Measurements from ENCODE around the gene NKAIN1. TPM values are rescaled to one million over a fixed set of nuclear protein-coding genes. Genes with fewer than 3 reads are reported as not detected.

NKAIN1 gene
- total and polyA plus RNA-seq, 2 of the 13 experiments (the other 11 are each of a cell fraction or from before 2014, with no cell fraction given) = 0.29 to 0.40 TPM

DNA sequence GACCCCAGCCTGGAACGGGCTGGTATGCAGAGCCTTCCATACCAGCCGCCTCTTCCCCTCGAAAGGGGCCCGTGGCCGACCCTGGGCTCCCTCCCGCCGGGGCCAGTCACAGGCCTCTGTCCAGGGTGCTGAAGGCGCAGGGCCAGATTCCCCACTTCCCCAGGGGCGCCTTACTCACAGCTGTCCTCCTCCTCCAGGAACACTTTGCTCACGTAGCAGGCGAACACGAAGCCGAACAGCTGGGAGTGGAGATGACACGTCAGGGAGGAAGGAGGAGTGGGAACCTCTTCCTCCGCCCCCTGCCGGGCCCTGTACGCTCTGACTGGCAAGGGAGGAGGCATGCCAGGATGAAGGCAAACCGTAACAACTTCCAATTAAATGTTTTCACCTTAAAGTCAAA, 57.3 kb downstream of the NKAIN1 start (continued):
- TF ChIP-seq ATF7 (IDR thresholded peaks at IDR 0.05) (no peak), ATF7 (CRISPR knock-in tag; IDR thresholded peaks at IDR 0.05) (no peak), ERF (CRISPR knock-in tag; IDR thresholded peaks at IDR 0.05) (peak; percentile 94), TCF7 (IDR thresholded peaks at IDR 0.05; ENCODE audit: low read depth) (no peak), RFXAP (CRISPR knock-in tag; IDR thresholded peaks at IDR 0.05; ENCODE audit: borderline replicate concordance) (no peak), ZNF768 (CRISPR knock-in tag; IDR thresholded peaks at IDR 0.05) (peak; percentile 50; the same call in 1 of the 2 replicates), ZNF432 (CRISPR knock-in tag; IDR thresholded peaks at IDR 0.05; ENCODE audit: borderline replicate concordance) (no peak), HDAC6 (IDR thresholded peaks at IDR 0.05; ENCODE audit: low read depth, low read length) (no peak), ZSCAN21 (CRISPR knock-in tag; IDR thresholded peaks at IDR 0.05; ENCODE audit: borderline replicate concordance) (peak; percentile 58; the same call in 1 of the 2 replicates), ZNF75D (CRISPR knock-in tag; IDR thresholded peaks at IDR 0.05; ENCODE audit: borderline replicate concordance) (no peak), MEF2D (CRISPR knock-in tag; IDR thresholded peaks at IDR 0.05) (peak; percentile 59; the same call in 1 of the 2 replicates), THAP11 (CRISPR knock-in tag; IDR thresholded peaks at IDR 0.05) (peak; percentile 64; the same call in 1 of the 2 replicates), TBX2 (CRISPR knock-in tag; IDR thresholded peaks at IDR 0.05; ENCODE audit: borderline replicate concordance) (peak; percentile 46; the same call in 1 of the 2 replicates), ZNF460 (CRISPR knock-in tag; IDR thresholded peaks at IDR 0.05; ENCODE audit: borderline replicate concordance) (no peak), ZNF337 (CRISPR knock-in tag; IDR thresholded peaks at IDR 0.05; ENCODE audit: borderline replicate concordance, low read depth) (no peak), ZNF496 (CRISPR knock-in tag; IDR thresholded peaks at IDR 0.05; ENCODE audit: insufficient replicate concordance) (no peak)
- TF ChIP-seq, protein P1, sequence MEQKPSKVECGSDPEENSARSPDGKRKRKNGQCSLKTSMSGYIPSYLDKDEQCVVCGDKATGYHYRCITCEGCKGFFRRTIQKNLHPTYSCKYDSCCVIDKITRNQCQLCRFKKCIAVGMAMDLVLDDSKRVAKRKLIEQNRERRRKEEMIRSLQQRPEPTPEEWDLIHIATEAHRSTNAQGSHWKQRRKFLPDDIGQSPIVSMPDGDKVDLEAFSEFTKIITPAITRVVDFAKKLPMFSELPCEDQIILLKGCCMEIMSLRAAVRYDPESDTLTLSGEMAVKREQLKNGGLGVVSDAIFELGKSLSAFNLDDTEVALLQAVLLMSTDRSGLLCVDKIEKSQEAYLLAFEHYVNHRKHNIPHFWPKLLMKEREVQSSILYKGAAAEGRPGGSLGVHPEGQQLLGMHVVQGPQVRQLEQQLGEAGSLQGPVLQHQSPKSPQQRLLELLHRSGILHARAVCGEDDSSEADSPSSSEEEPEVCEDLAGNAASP (CRISPR knock-in tag; IDR thresholded peaks at IDR 0.05; ENCODE audit: borderline replicate concordance) = peak; percentile 79; the same call in 1 of the 2 replicates
- TF ChIP-seq, protein P2, sequence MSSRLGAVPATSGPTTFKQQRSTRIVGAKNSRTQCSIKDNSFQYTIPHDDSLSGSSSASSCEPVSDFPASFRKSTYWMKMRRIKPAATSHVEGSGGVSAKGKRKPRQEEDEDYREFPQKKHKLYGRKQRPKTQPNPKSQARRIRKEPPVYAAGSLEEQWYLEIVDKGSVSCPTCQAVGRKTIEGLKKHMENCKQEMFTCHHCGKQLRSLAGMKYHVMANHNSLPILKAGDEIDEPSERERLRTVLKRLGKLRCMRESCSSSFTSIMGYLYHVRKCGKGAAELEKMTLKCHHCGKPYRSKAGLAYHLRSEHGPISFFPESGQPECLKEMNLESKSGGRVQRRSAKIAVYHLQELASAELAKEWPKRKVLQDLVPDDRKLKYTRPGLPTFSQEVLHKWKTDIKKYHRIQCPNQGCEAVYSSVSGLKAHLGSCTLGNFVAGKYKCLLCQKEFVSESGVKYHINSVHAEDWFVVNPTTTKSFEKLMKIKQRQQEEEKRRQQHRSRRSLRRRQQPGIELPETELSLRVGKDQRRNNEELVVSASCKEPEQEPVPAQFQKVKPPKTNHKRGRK (CRISPR knock-in tag; IDR thresholded peaks at IDR 0.05) = no peak
- TF ChIP-seq, protein P3, sequence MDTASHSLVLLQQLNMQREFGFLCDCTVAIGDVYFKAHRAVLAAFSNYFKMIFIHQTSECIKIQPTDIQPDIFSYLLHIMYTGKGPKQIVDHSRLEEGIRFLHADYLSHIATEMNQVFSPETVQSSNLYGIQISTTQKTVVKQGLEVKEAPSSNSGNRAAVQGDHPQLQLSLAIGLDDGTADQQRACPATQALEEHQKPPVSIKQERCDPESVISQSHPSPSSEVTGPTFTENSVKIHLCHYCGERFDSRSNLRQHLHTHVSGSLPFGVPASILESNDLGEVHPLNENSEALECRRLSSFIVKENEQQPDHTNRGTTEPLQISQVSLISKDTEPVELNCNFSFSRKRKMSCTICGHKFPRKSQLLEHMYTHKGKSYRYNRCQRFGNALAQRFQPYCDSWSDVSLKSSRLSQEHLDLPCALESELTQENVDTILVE (CRISPR knock-in tag; IDR thresholded peaks at IDR 0.05) = peak; percentile 81; the same call in 1 of the 2 replicates
- TF ChIP-seq, protein P4, sequence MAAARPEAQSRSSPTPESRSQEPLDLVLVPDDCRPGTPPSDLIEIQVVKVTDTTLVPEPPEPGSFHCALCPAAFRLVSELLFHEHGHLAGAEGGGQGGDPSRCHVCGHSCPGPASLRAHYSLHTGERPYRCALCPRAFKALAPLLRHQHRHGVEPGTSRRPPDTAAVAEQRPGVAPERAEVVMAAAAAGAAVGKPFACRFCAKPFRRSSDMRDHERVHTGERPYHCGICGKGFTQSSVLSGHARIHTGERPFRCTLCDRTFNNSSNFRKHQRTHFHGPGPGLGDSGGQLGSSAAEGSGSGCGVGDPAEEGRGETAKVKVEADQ (CRISPR knock-in tag; IDR thresholded peaks at IDR 0.05; ENCODE audit: borderline replicate concordance) = no peak
- TF ChIP-seq, protein P5, sequence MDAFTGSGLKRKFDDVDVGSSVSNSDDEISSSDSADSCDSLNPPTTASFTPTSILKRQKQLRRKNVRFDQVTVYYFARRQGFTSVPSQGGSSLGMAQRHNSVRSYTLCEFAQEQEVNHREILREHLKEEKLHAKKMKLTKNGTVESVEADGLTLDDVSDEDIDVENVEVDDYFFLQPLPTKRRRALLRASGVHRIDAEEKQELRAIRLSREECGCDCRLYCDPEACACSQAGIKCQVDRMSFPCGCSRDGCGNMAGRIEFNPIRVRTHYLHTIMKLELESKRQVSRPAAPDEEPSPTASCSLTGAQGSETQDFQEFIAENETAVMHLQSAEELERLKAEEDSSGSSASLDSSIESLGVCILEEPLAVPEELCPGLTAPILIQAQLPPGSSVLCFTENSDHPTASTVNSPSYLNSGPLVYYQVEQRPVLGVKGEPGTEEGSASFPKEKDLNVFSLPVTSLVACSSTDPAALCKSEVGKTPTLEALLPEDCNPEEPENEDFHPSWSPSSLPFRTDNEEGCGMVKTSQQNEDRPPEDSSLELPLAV (CRISPR knock-in tag; conservative IDR thresholded peaks at IDR 0.05; ENCODE audit: low read depth) = peak; percentile 44; the same call in 1 of the 2 replicates
- TF ChIP-seq, protein P6, sequence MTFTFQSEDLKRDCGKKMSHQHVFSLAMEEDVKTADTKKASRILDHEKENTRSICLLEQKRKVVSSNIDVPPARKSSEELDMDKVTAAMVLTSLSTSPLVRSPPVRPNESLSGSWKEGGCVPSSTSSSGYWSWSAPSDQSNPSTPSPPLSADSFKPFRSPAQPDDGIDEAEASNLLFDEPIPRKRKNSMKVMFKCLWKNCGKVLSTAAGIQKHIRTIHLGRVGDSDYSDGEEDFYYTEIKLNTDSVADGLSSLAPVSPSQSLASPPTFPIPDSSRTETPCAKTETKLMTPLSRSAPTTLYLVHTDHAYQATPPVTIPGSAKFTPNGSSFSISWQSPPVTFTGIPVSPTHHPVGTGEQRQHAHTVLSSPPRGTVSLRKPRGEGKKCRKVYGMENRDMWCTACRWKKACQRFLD (CRISPR knock-in tag; IDR thresholded peaks at IDR 0.05; ENCODE audit: borderline replicate concordance) = no peak

All from HepG2 (cell line).